ENCODE measurements around the gene TMEM247. TPM values are rescaled to one million over a fixed set of nuclear protein-coding genes. Genes with fewer than 3 reads are reported as not detected.
A peak's percentile ranks its signal among the peaks of the same experiment; 100 is the strongest.

The TMEM247 gene
- total RNA-seq, 1 donor from 2014 or later = not detected

DNA sequence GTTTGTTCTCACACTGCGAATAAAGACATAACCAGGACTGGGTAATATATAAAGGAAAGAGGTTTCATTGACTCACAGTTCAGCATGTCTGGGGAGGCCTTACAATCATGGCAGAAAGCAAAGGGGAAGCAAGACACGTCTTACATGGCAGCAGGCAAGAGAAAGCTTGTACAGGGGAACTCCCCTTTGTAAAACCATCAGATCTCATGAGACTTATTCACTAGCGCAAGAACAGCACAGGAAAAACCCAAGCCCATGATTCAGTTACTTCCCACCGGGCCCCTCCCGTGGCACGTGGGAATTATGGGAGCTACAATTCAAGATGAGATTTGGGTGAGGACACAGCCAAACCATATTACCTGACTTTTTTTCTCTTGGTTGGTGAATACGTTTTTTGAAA lies 51.3 kb downstream of the TMEM247 start:
- no peak for TF ChIP-seq POLR2AphosphoS5 (IDR thresholded peaks at IDR 0.05; ENCODE audit: insufficient read depth in 1 of 2, low read depth in 1 of 2)
- TF ChIP-seq, protein P1, sequence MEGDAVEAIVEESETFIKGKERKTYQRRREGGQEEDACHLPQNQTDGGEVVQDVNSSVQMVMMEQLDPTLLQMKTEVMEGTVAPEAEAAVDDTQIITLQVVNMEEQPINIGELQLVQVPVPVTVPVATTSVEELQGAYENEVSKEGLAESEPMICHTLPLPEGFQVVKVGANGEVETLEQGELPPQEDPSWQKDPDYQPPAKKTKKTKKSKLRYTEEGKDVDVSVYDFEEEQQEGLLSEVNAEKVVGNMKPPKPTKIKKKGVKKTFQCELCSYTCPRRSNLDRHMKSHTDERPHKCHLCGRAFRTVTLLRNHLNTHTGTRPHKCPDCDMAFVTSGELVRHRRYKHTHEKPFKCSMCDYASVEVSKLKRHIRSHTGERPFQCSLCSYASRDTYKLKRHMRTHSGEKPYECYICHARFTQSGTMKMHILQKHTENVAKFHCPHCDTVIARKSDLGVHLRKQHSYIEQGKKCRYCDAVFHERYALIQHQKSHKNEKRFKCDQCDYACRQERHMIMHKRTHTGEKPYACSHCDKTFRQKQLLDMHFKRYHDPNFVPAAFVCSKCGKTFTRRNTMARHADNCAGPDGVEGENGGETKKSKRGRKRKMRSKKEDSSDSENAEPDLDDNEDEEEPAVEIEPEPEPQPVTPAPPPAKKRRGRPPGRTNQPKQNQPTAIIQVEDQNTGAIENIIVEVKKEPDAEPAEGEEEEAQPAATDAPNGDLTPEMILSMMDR (IDR thresholded peaks at IDR 0.05) = no peak
- TF ChIP-seq POLR2A (IDR thresholded peaks at IDR 0.05) = no peak
- no peak overlapping the region for H3K4me3 ChIP-seq
- H3K27me3 ChIP-seq = no peaks in the 10 kb centered on the region
- H3K9me3 ChIP-seq = no peaks in the 10 kb centered on the region
- H3K36me3 ChIP-seq = no peaks in the 10 kb centered on the region
- no peak overlapping the region for H3K27ac ChIP-seq
- H3K4me1 ChIP-seq = no peaks in the 10 kb centered on the region
- DNase-seq (ENCODE audit: extremely low spot score in 2 of 2) = peak in 1 of 2 donors; percentile 37
- intact Hi-C loops (cut with DNase I) = no loop called here

DNA sequence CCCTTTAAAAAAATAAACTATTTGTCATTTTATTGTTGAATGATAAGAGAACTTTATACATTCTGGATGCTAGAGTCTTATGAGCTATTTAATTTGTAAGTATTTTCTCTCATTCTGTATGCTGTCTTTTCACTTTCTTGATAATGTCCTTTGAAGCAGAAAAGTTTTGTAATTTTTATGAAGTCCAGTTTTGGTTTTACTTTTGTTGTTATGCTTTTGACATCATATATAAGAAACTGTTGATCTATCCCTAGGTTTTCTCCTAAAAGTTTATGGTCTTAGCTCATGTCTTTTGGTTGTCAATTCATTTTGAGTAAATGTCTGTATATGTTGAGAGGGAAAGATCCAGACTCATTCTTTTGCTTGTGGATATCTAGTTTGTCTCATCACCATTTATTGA lies 52.5 kb downstream of the TMEM247 start:
- Histone ChIP-seq H3K9me3 (no peaks in the 10 kb centered on the region), H3K4me1 (no peaks in the 10 kb centered on the region), H3K36me3 (no peaks in the 10 kb centered on the region), H3K27ac (no peak overlapping the region), H3K4me3 (no peak overlapping the region), H3K27me3 (no peaks in the 10 kb centered on the region)
- DNase-seq (ENCODE audit: extremely low spot score in 2 of 2) = no peak
- no peak for TF ChIP-seq POLR2A (IDR thresholded peaks at IDR 0.05)
- TF ChIP-seq, protein P1 (IDR thresholded peaks at IDR 0.05) = no peak
- TF ChIP-seq POLR2AphosphoS5 (IDR thresholded peaks at IDR 0.05; ENCODE audit: insufficient read depth in 1 of 2, low read depth in 1 of 2) = no peak
- intact Hi-C loops (cut with DNase I) = no loop called here

Small RNA genes lying within 50 kb of the gene (small RNA-seq; reads per million reads assigned to genes)
- gene RN7SL817P = not detected

Other genes with a start within 250 kb of the TMEM247 start
- 222 TPM for gene EPAS1, start 182.2 kb upstream of the TMEM247 start, total RNA-seq
- gene RHOQ, start 62.9 kb downstream of the TMEM247 start, total RNA-seq = 121 TPM
- 4.2 TPM for gene ATP6V1E2, start 63.0 kb downstream of the TMEM247 start, total RNA-seq
- gene PIGF, start 137.5 kb downstream of the TMEM247 start, total RNA-seq = 12.3 TPM
- 13.0 TPM for gene CRIPT, start 137.7 kb downstream of the TMEM247 start, total RNA-seq
- 26.0 TPM for gene SOCS5, start 219.7 kb downstream of the TMEM247 start, total RNA-seq